Common myeloid progenitor, CD34-positive (primary cell): Measurements from ENCODE around the gene MYZAP.

ENCODE experiments used
- CTCF ChIA-PET: fragments of 350-600 bp; sonication (Branson Sonifier 250); formaldehyde crosslinking; loops from one replicate; lab custom pipeline; 2021; ENCODE audit warnings: antibody characterized with exemption; lab: Charles Lee
- POLR2A ChIA-PET: fragments of 350-600 bp; sonication (Branson Sonifier 250); formaldehyde crosslinking; loops from one replicate; lab custom pipeline; 2021; ENCODE audit warnings: antibody characterized with exemption; lab: Charles Lee
- DNase-seq, 3 donors: peaks; one replicate each; pipeline versions ENCODE4 v3.0.0 to v3.0.0-alpha.2; 2013
- H3K27ac ChIP-seq, 2 experiments: 1 replicate in 1 of 2; 2 replicates in 1 of 2; pipeline ENCODE4 v1.7.0; 2013; ENCODE audit warnings: inconsistent platforms in 2 of 2, low read length in 2 of 2, mild to moderate bottlenecking in 2 of 2, low read depth in 1 of 2, moderate library complexity in 1 of 2; ENCODE audit not compliant: severe bottlenecking in 2 of 2, insufficient read depth in 1 of 2, poor library complexity in 1 of 2
- H3K27me3 ChIP-seq, 5 experiments: replicated peaks in 2 of 5; 1 replicate in 3 of 5; 2 replicates in 2 of 5; pipeline versions ENCODE4 v1.6.1 to v1.7.0; 2013; ENCODE audit warnings: low read length in 4 of 5, mild to moderate bottlenecking in 2 of 5, moderate library complexity in 2 of 5, inconsistent platforms in 1 of 5; ENCODE audit not compliant: insufficient read depth in 5 of 5, control insufficient read depth in 4 of 5
- H3K36me3 ChIP-seq, 4 experiments: 1 replicate in 2 of 4; 2 replicates in 2 of 4; pipeline versions ENCODE4 v1.6.1 to v1.7.0; 2013; ENCODE audit warnings: low read length in 3 of 4, control low read depth in 1 of 4, mild to moderate bottlenecking in 1 of 4; ENCODE audit not compliant: control insufficient read depth in 4 of 4, insufficient read depth in 4 of 4
- H3K4me1 ChIP-seq, 4 experiments: 1 replicate in 3 of 4; 2 replicates in 1 of 4; pipeline versions ENCODE4 v1.6.1 to v1.7.1; 2013; ENCODE audit warnings: low read length in 3 of 4, mild to moderate bottlenecking in 3 of 4, control low read depth in 1 of 4, inconsistent platforms in 1 of 4, moderate library complexity in 1 of 4; ENCODE audit not compliant: control insufficient read depth in 4 of 4, insufficient read depth in 4 of 4; ENCODE audit errors: control extremely low read depth in 1 of 4
- H3K4me3 ChIP-seq, 7 experiments: 1 replicate in 4 of 7; 2 replicates in 3 of 7; pipeline versions ENCODE4 v1.5.1 to v1.7.0; 2013; ENCODE audit warnings: mild to moderate bottlenecking in 7 of 7, low read length in 6 of 7, moderate library complexity in 6 of 7, inconsistent platforms in 2 of 7, low read depth in 2 of 7, control low read depth in 1 of 7; ENCODE audit not compliant: insufficient read depth in 4 of 7, control insufficient read depth in 1 of 7; ENCODE audit errors: extremely low read depth in 1 of 7
- H3K9me3 ChIP-seq, 5 experiments: 1 replicate in 4 of 5; 2 replicates in 1 of 5; pipeline versions ENCODE4 v1.6.1 to v1.7.1; 2013; ENCODE audit warnings: low read length in 4 of 5, mild to moderate bottlenecking in 2 of 5, inconsistent platforms in 1 of 5, low read depth in 1 of 5, moderate library complexity in 1 of 5; ENCODE audit not compliant: control insufficient read depth in 4 of 5, insufficient read depth in 2 of 5; ENCODE audit errors: control extremely low read depth in 1 of 5
- WGBS: methylation state at CpG from one replicate; pipeline ENCODE4 v1.1.5; 2013; ENCODE audit not compliant: insufficient coverage; 5-methylcytosine and 5-hydroxymethylcytosine counted together

The MYZAP gene

DNA sequence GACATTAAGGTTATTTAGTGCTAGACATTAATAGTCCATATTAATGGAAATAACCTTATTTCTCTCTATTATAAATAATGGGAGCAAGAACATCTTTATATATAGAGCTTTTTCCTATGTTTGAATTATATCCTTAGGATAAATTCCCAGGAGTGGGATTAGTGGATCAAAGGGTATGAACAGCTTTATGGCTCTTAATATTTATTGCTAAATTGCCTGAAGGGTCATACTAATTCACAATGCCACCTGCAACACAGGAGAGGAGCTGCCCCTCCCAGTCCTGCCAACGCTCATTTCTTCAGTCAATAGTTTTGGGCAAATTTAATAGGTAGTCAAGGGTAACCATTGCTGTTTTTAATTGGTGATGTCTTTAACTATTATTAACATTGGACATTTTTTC, 65.9 kb downstream of the MYZAP start:
- ChIA-PET POLR2A (no interaction called here), CTCF (interaction anchor here (1.7 kb wide), 1 partner anchor 75 kb away, joined by 3 read pairs; no protein-coding TSS in a partner anchor)
- H3K27me3 ChIP-seq = peaks cover 0 to 2% (median 0%) of the 10 kb centered on the region in 5 experiments
- no CpG with 5 or more reads among the region's 1 CpG for WGBS
- no peaks in the 10 kb centered on the region for H3K9me3 ChIP-seq
- H3K4me3 ChIP-seq = no peak overlapping the region
- H3K36me3 ChIP-seq = no peaks in the 10 kb centered on the region
- H3K4me1 ChIP-seq = no peaks in the 10 kb centered on the region
- no peak overlapping the region for H3K27ac ChIP-seq
- DNase-seq = no peak

DNA sequence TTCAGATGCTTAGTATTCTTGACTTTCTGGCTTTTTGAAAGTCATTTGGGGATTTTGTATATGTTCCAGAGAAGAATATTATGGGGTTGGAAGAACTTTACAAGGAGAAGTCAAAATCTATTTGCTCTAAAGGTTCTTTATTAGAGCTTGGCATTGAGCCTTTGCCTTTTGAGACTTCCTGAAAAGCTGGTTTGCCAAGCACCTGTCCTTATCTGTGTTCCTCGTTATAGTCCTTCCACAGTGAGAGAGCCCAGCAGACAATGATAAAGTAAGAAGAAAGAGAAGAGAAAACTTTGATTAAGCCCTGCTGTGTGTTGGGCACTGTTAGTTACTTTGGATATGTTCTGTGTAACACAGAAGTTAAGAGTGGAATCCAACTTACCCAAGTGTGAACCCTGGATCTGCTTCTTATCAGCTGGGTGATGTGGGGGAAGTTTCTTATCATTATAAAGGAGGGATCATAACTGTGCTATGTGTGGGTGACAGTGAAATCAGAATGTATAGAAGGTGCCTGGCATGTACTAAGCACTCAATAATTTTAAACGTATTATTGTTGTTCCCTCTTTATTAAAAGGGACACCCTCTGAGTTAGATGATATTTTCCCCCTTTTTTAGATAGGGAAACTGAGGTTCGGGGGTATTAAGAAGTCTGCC, 70.5 kb downstream of the MYZAP start:
- Histone ChIP-seq H3K9me3 (no peaks in the 10 kb centered on the region), H3K4me1 (no peaks in the 10 kb centered on the region), H3K4me3 (no peak overlapping the region), H3K36me3 (no peaks in the 10 kb centered on the region), H3K27me3 (peaks cover 0 to 3% (median 0%) of the 10 kb centered on the region in 5 experiments), H3K27ac (no peak overlapping the region)
- 92% methylated on average over 2 of the region's 3 CpGs for WGBS
- CTCF ChIA-PET = interaction anchor here (1.0 kb wide), 1 partner anchor 99 kb away, joined by 3 read pairs; no protein-coding TSS in a partner anchor
- POLR2A ChIA-PET = no interaction called here
- no peak for DNase-seq

DNA sequence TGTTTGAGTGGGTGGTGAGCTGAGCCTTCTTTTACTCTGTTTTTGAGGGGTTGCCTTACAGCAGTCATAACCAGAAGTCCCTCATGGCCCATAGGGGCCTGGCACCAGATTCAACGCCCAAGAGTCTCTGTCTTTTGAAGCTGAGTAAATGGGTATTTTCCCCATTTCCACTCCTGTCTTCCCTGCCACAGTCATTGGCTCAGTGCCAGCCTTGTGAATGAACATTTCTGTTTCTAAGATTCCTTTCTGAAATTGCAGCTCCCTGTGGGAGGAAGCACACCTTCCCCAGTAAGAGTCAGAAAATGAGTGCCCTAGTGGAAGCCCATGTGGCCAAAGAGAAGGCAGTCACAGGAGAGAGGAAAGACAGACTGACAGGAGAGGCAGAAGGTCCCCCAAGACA, 71.1 kb downstream of the MYZAP start:
- Histone ChIP-seq H3K27me3 (peaks cover 0 to 3% (median 0%) of the 10 kb centered on the region in 5 experiments), H3K27ac (no peak overlapping the region), H3K4me1 (no peaks in the 10 kb centered on the region), H3K4me3 (no peak overlapping the region), H3K9me3 (no peaks in the 10 kb centered on the region), H3K36me3 (no peaks in the 10 kb centered on the region)
- POLR2A ChIA-PET = interaction anchor here (0.6 kb wide), 1 partner anchor 865 kb away, joined by 6 read pairs; no protein-coding TSS in a partner anchor
- CTCF ChIA-PET = interaction anchor here (0.6 to 1.2 kb wide), 3 partner anchors 17 to 99 kb away, joined by 3 read pairs; no protein-coding TSS in a partner anchor
- 100% methylated on average over 1 of the region's 1 CpG for WGBS
- no peak for DNase-seq

DNA sequence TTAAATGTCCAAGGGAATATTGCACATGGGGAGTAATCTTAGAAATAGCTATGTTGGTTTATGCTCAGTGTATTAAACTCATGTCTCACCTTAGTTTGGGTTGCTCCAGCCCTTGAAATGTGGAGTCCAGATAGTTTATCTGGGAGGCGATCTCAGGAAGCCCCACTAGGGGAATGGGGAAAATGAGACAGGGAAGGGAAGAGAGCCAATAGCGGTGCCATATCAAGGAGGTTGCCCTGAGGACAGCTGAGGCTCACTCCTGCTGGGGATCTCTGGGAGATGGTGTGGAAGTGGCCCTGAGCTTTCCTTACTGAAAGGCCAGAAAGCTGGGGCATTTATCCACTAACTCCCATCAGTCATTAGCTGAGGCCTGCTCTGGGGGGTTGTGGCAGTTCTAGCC, 71.6 kb downstream of the MYZAP start:
- POLR2A ChIA-PET = interaction anchor here (0.6 kb wide), 1 partner anchor 865 kb away, joined by 6 read pairs; no protein-coding TSS in a partner anchor
- Histone ChIP-seq H3K9me3 (no peaks in the 10 kb centered on the region), H3K4me1 (no peaks in the 10 kb centered on the region), H3K36me3 (no peaks in the 10 kb centered on the region), H3K27me3 (peaks cover 0 to 3% (median 0%) of the 10 kb centered on the region in 5 experiments), H3K4me3 (no peak overlapping the region), H3K27ac (no peak overlapping the region)
- no peak for DNase-seq
- CTCF ChIA-PET = interaction anchor here (0.6 to 1.2 kb wide), 3 partner anchors 17 to 100 kb away, joined by 3 read pairs; no protein-coding TSS in a partner anchor
- 83% methylated on average over 1 of the region's 2 CpGs for WGBS

DNA sequence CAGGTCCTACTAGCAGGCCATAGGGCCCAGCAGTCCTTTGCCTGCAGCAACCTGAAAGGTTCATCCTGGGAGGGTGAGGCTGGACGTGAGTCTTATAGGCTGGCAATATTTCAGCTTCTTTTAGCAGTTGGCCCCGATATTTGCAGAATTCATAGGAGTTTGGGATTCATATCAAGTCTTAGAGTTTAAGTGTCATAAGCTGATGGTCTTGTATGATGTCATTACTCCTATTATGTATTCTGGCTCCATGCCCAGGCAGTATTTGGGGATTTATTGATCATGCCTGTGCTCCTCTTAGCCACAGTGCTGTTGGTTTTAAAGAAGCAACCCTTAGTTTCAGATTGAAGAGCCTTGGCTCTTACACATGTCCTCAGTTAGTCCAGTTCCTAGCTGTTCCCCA, 73.5 kb downstream of the MYZAP start:
- ChIA-PET POLR2A (no interaction called here), CTCF (interaction anchor here (0.8 to 1.3 kb wide), 4 partner anchors 21 to 194 kb away, joined by 3 to 5 read pairs (median 3); no protein-coding TSS in a partner anchor)
- peaks cover 0 to 3% (median 0%) of the 10 kb centered on the region in 5 experiments for H3K27me3 ChIP-seq
- no peak overlapping the region for H3K4me3 ChIP-seq
- H3K4me1 ChIP-seq = no peaks in the 10 kb centered on the region
- DNase-seq = no peak
- no peak overlapping the region for H3K27ac ChIP-seq
- H3K9me3 ChIP-seq = no peaks in the 10 kb centered on the region
- WGBS = no CpG with 5 or more reads among the region's 2 CpGs
- no peaks in the 10 kb centered on the region for H3K36me3 ChIP-seq

DNA sequence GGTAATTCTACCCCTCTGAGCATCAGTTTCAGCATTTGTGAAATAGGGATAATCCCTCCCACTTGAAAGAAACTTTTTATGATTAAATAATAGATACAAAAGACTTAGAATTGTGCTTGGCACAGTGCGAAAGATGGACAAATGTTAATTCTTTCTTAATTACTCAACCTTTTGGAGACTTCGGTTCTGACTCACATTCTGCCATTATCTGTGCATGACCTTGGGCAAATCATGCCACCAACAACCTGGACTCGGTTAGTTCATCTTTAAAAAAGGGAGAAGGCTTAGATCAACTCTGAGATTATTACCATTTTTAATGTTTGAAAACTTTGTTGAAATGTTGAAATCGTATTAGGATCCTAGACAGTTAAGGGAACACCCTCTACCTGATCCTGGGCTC, 74.2 kb downstream of the MYZAP start:
- Histone ChIP-seq H3K4me1 (no peaks in the 10 kb centered on the region), H3K9me3 (peaks cover 0 to under 1% (median 0%) of the 10 kb centered on the region in 5 experiments), H3K4me3 (no peak overlapping the region), H3K27me3 (peaks cover 0 to 3% (median 0%) of the 10 kb centered on the region in 5 experiments), H3K36me3 (no peaks in the 10 kb centered on the region), H3K27ac (no peak overlapping the region)
- DNase-seq = no peak
- ChIA-PET CTCF (interaction anchor here (1.1 to 1.3 kb wide), 2 partner anchors 22 to 106 kb away, joined by 3 to 5 read pairs; no protein-coding TSS in a partner anchor), POLR2A (no interaction called here)
- WGBS = 100% methylated on average over 3 of the region's 4 CpGs
